ENCODE data around the gene CAMK1D. TPM values are rescaled to one million over a fixed set of nuclear protein-coding genes. Genes with fewer than 3 reads are reported as not detected.

Gene CAMK1D
- total and polyA plus RNA-seq, 2 of the 4 experiments (the other 2 are of a cell fraction) = 5.0 to 5.3 TPM

GRCh38 chr10:12559578-12560178, 210.3 kb downstream of the CAMK1D start:
- DNase-seq (no peak), ATAC-seq (ENCODE audit: low read depth) (no peak)
- H3K79me1 ChIP-seq (ENCODE audit: low read depth in 1 of 2, low read length in 2 of 2) = no peaks in the 10 kb centered on the region
- H2AK5ac ChIP-seq (ENCODE audit: low read depth, low read length) = no peak overlapping the region
- H4K91ac ChIP-seq (ENCODE audit: insufficient read depth, low read depth, low read length) = no peak overlapping the region
- no peak overlapping the region for H3K4me2 ChIP-seq (ENCODE audit: low read depth, low read length)
- in situ Hi-C loops (cut with MboI; ENCODE audit: low sequenced_read_pairs) (no loop called here), intact Hi-C loops (cut with micrococcal nuclease) (no loop called here), dilution Hi-C loops (cut with HindIII; ENCODE audit: low sequenced_read_pairs, unreplicated experiment) (no loop called here)
- H2BK120ac ChIP-seq (ENCODE audit: low read depth, low read length) = no peak overlapping the region
- no peak overlapping the region for H3K4me3 ChIP-seq (ENCODE audit: insufficient read depth, low read depth, low read length)
- POLR2A ChIA-PET (ENCODE audit: unreplicated experiment) = no interaction called here
- no peak overlapping the region for H3K4ac ChIP-seq (ENCODE audit: low read depth, low read length)
- no peak overlapping the region for H2BK5ac ChIP-seq (ENCODE audit: low read depth, low read length, poor library complexity, severe bottlenecking)
- H4K8ac ChIP-seq (ENCODE audit: low read depth in 2 of 2, low read length in 2 of 2) = no peak overlapping the region
- no peak overlapping the region for H4K5ac ChIP-seq (ENCODE audit: low read depth, low read length)
- CTCF ChIA-PET = no interaction called here
- no peaks in the 10 kb centered on the region for H3K9me1 ChIP-seq (ENCODE audit: insufficient read depth, low read length)
- no peak overlapping the region for H2AFZ ChIP-seq (replicated peaks; ENCODE audit: low read length, poor library complexity)
- no peaks in the 10 kb centered on the region for H3K36me3 ChIP-seq (ENCODE audit: control insufficient read depth, insufficient read depth, low read length)
- no peak overlapping the region for H2BK20ac ChIP-seq (ENCODE audit: low read depth, low read length)
- no TSS peak for BruUV-seq (replicated peaks)
- no peak overlapping the region for H3K56ac ChIP-seq (ENCODE audit: extremely low read depth, insufficient read depth, low read length)
- no peak overlapping the region for H2BK15ac ChIP-seq (ENCODE audit: low read depth, low read length)
- no peaks in the 10 kb centered on the region for H4K20me1 ChIP-seq (ENCODE audit: insufficient read depth, low read length)
- no peaks in the 10 kb centered on the region for H3K4me1 ChIP-seq (ENCODE audit: control insufficient read depth, insufficient read depth, low read length)
- H3K14ac ChIP-seq (replicated peaks; ENCODE audit: low read depth, low read length) = no peak overlapping the region
- H3K18ac ChIP-seq (ENCODE audit: low read depth, low read length) = no peak overlapping the region
- no peak overlapping the region for H3K27ac ChIP-seq (ENCODE audit: insufficient read depth, low read length)
- peaks cover 9% of the 10 kb centered on the region for H3K27me3 ChIP-seq (ENCODE audit: control insufficient read depth, insufficient read depth, low read length)
- WGBS, 2 experiments (ENCODE audit: extremely low coverage in 2 of 2, insufficient read length in 1 of 2) = 73% methylated on average over 4 of the region's 11 CpGs; no CpG with 5 or more reads in 1 of the 2 experiments
- no peak overlapping the region for H3K9ac ChIP-seq (ENCODE audit: low read depth, low read length)
- H2AK9ac ChIP-seq (replicated peaks; ENCODE audit: low read depth, low read length, poor library complexity) = no peak overlapping the region
- H3K23ac ChIP-seq (ENCODE audit: low read depth, low read length) = no peak overlapping the region
- H3K9me3 ChIP-seq (ENCODE audit: control insufficient read depth, insufficient read depth, low read length) = peaks cover 5% of the 10 kb centered on the region
- no peak for TF ChIP-seq RFX5 (IDR thresholded peaks at IDR 0.05; ENCODE audit: low read depth, low read length)
- TF ChIP-seq RCOR1 (IDR thresholded peaks at IDR 0.05; ENCODE audit: insufficient replicate concordance, low read length) = no peak
- TF ChIP-seq BHLHE40 (IDR thresholded peaks at IDR 0.05; ENCODE audit: low read depth, low read length) = no peak
- no peak for TF ChIP-seq RAD21 (IDR thresholded peaks at IDR 0.05; ENCODE audit: low read length)
- no peak for TF ChIP-seq FOS (IDR thresholded peaks at IDR 0.05; ENCODE audit: low read depth, low read length)
- no peak for TF ChIP-seq NFE2L2 (IDR thresholded peaks at IDR 0.05; ENCODE audit: low read depth, low read length)
- no peak for TF ChIP-seq MXI1 (IDR thresholded peaks at IDR 0.05; ENCODE audit: borderline replicate concordance, low read depth, low read length)

All from IMR-90 (cell line).